Activated T-helper 17 cell treated with anti-CD3 and anti-CD28 coated beads, Interleukin-2, amount 50 U/mL, for 72 hours (primary cell): ENCODE data around the gene NEK3. TPM values are rescaled to one million over a fixed set of nuclear protein-coding genes. Genes with fewer than 3 reads are reported as not detected.

Experiments
- ATAC-seq: fragments of 150-1000 bp; cut with Tn5 transposase; replicated peaks from 2 replicates; pipeline ENCODE4 v1.10.0; 2021; ENCODE audit warnings: mild to moderate bottlenecking, moderate library complexity
- H3K27ac Mint-ChIP-seq: one replicate; pipeline ENCODE4 v1.8.0; 2022; ENCODE audit warnings: mixed read lengths
- H3K27me3 Mint-ChIP-seq: one replicate; pipeline ENCODE4 v1.8.0; 2022; ENCODE audit warnings: mixed read lengths
- H3K36me3 Mint-ChIP-seq: one replicate; pipeline ENCODE4 v1.8.0; 2022; ENCODE audit warnings: low read depth, mild to moderate bottlenecking, mixed read lengths
- H3K4me1 Mint-ChIP-seq: one replicate; pipeline ENCODE4 v1.8.0; 2022; ENCODE audit warnings: mixed read lengths
- H3K4me3 Mint-ChIP-seq: one replicate; pipeline ENCODE4 v1.8.0; 2022; ENCODE audit warnings: mild to moderate bottlenecking, mixed read lengths
- H3K9me3 Mint-ChIP-seq: one replicate; pipeline ENCODE4 v1.8.0; 2022; ENCODE audit warnings: mixed read lengths
- total RNA-seq, 2 donors: library from RNA; stranded (reverse); gene quantifications; one replicate each; pipeline ENCODE4 v1.2.3, GENCODE V29; 2022

The NEK3 gene
- total RNA-seq, 2 donors from 2014 or later: 1.5 to 3.9 TPM

DNA sequence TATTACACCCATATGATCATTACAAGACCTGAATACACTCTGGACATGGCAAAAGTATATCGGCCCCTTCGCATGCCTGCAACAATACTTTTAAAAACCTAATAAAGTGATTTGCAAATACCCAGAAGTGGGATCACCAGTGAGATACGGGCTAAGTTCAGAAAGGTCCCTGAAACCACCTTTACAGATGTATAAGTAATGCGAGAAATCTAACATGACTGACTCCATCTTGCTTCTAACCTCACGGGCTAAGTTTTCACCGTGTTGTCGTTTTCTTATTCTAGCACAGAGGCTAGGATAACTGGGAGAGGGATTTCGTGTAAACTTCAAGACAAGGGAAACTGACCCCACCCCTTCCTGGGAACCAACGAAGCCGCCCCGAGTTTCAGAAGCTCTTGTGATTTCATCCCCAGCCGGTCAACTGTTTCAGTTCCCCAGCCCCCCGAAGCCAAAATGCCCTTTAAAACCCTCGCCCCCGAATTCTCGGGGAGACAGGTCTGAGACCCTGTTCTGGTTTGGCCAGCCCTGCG is 703 bp downstream of the NEK3 start:
- Mint-ChIP-seq H3K9me3 (no peaks in the 10 kb centered on the region), H3K4me1 (peaks cover 14% of the 10 kb centered on the region), H3K27ac (peak overlapping the region; percentile 66)

DNA sequence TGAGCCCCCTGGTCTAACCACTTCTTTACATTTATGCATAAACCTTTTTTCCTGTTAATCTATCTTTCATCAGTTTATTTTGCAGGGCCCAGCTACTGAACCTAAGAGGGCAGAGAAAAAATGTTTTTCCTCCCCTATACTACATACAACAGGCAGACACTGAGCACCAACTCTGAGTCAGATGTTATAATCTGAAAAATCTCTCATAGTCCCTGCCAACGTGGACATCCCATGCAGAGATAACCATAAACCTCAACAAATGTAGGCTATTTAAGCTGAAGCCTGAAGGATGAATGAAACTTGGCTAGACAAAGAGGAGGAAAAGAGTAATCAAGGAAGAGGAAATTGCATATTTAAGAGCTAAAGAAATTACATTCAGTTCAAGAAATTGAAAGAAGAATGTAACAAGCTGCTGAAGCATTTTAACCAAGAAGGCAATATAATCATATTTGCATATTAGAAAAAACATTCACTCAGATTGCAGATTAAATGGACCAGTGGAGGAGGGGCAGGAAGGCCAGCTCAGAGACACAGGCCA is 2.6 kb downstream of the NEK3 start:
- ATAC-seq: no peak
- Mint-ChIP-seq H3K36me3 (no peaks in the 10 kb centered on the region), H3K4me1 (peaks cover 14% of the 10 kb centered on the region), H3K27me3 (no peaks in the 10 kb centered on the region), H3K9me3 (no peaks in the 10 kb centered on the region), H3K4me3 (no peak overlapping the region), H3K27ac (no peak overlapping the region)

More for the DNA sequence above, 703 bp downstream of the NEK3 start:
- Mint-ChIP-seq H3K36me3 (no peaks in the 10 kb centered on the region), H3K4me3 (peak overlapping the region; percentile 84), H3K27me3 (no peaks in the 10 kb centered on the region)
- peak; percentile 24 for ATAC-seq

DNA sequence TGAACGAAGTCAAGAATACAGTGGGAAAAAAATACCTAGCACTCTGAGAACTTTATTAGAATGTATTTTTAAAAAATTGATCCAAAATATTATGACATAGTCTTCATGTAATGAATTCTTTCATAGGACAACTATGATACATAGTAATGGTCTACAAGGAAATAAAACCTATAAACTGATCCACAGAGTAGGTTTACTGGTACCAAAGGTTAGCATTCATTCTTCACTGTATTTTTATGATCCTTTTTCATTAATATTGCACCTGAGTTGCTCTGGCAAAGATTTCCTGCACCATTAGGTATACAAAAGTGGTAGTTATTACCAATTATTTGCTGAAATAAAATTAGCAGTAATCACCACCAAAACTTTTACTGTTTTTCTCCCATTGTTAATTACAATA is 4.2 kb downstream of the NEK3 start:
- no peak for ATAC-seq
- H3K27ac Mint-ChIP-seq: no peak overlapping the region
- H3K9me3 Mint-ChIP-seq: no peaks in the 10 kb centered on the region
- H3K4me1 Mint-ChIP-seq: peaks cover 14% of the 10 kb centered on the region
- no peaks in the 10 kb centered on the region for H3K36me3 Mint-ChIP-seq
- H3K27me3 Mint-ChIP-seq: no peaks in the 10 kb centered on the region
- H3K4me3 Mint-ChIP-seq: no peak overlapping the region

DNA sequence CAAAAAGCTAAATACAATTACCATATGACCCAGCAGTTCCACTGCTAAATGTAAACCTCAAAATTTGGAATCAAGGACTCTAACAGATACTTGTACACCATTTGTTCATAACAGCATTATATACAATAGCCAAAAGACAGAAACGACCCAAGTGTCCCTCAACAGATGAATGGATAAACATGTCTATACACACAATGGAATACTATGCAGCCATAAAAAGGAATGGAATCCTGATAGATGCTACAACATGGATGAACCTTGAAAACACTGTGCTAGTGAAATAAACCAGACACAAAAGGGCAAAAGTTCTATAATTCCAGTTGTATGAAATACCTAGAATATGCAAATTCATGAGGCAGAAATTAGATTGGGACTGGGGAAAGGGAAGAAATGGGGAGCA is 12.2 kb downstream of the NEK3 start:
- H3K4me1 Mint-ChIP-seq: no peaks in the 10 kb centered on the region
- H3K4me3 Mint-ChIP-seq: no peak overlapping the region
- H3K27me3 Mint-ChIP-seq: no peaks in the 10 kb centered on the region
- H3K27ac Mint-ChIP-seq: no peak overlapping the region
- no peaks in the 10 kb centered on the region for H3K9me3 Mint-ChIP-seq
- ATAC-seq: no peak
- H3K36me3 Mint-ChIP-seq: no peaks in the 10 kb centered on the region

DNA sequence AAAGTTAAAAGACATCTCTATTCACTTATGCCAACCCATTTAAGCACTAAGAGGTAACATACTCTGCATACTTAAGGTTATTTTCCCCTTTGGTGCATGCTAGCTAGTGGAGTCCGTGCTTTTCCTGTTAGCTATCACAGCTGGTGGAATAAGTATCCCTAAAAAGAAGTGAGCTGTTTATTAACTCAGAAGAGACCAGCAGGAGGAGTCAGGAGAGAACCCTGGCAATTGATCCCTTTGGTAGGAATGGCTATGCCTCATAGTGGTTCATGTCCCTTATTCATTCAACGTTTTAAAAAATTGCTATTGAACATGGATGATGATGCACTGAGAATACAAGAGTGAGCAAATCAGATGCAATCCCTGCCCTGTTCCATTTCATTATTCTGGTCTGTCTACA is 18.1 kb downstream of the NEK3 start:
- Mint-ChIP-seq H3K27ac (no peak overlapping the region), H3K9me3 (no peaks in the 10 kb centered on the region), H3K4me3 (no peak overlapping the region), H3K4me1 (no peaks in the 10 kb centered on the region), H3K36me3 (no peaks in the 10 kb centered on the region), H3K27me3 (no peaks in the 10 kb centered on the region)
- no peak for ATAC-seq

DNA sequence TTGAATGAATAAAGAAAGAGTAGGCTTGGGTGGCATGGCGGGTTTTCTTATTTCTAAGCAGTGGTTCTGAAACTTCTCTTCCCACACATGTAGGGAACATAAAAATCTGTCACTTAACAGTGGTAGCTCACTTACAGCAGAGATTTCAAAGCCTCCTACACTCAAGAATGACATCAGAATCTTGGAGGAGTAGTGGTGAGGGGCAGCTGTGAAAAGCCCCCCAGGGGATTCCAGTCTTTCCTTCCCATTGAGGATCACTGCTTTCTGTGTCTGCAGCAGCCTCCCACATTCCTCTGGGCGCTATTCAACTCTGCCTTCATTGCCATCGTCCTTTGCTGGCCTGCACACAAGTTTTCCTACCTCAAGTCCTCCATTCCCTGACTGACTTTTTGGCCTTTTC is 21.9 kb downstream of the NEK3 start:
- no peak overlapping the region for H3K4me3 Mint-ChIP-seq
- H3K36me3 Mint-ChIP-seq: peaks cover 5% of the 10 kb centered on the region
- no peak overlapping the region for H3K27ac Mint-ChIP-seq
- no peak for ATAC-seq
- H3K4me1 Mint-ChIP-seq: no peaks in the 10 kb centered on the region
- no peaks in the 10 kb centered on the region for H3K9me3 Mint-ChIP-seq
- no peaks in the 10 kb centered on the region for H3K27me3 Mint-ChIP-seq

DNA sequence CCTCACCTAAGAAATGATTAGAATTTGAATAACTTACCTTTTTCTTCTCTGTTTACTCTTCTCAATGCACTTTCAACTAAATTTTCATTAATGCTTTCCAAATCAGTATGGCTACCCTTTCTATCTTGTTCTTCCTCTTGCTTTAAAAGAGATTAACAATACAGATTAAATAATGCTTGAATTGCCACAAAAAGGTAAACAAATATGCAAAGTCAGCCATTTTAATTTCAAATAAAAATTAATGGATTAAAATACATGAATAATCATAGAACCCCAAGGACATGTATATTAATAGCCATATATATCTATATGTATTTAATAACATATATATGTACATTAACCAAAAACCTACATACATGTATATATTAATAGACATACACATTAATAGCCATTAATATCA is 22.6 kb downstream of the NEK3 start:
- Mint-ChIP-seq H3K4me3 (no peak overlapping the region), H3K27me3 (no peaks in the 10 kb centered on the region), H3K9me3 (no peaks in the 10 kb centered on the region), H3K4me1 (no peaks in the 10 kb centered on the region), H3K27ac (no peak overlapping the region), H3K36me3 (peaks cover 5% of the 10 kb centered on the region)
- ATAC-seq: no peak

DNA sequence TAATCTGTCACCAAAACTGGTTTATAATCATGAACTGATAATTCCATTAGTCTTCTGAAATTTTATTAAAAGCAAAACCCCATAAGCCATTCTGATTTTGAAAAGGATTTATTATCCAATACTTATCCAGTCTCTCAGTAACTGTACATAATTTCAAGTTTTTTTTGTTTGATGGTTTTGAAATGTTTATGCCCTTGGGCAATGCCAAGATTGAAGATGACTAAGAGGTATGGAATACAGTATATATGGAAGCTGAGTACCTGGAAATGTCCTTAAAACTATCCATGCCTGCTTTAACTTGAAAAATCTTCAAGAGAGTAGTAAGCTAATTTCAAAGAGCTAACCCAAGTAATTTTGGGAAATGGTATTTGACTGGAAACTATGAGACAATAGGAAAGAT is 28.8 kb downstream of the NEK3 start:
- Mint-ChIP-seq H3K4me1 (peaks cover 7% of the 10 kb centered on the region), H3K27me3 (peaks cover 7% of the 10 kb centered on the region), H3K27ac (no peak overlapping the region), H3K36me3 (peaks cover 5% of the 10 kb centered on the region), H3K4me3 (no peak overlapping the region), H3K9me3 (no peaks in the 10 kb centered on the region)
- no peak for ATAC-seq

DNA sequence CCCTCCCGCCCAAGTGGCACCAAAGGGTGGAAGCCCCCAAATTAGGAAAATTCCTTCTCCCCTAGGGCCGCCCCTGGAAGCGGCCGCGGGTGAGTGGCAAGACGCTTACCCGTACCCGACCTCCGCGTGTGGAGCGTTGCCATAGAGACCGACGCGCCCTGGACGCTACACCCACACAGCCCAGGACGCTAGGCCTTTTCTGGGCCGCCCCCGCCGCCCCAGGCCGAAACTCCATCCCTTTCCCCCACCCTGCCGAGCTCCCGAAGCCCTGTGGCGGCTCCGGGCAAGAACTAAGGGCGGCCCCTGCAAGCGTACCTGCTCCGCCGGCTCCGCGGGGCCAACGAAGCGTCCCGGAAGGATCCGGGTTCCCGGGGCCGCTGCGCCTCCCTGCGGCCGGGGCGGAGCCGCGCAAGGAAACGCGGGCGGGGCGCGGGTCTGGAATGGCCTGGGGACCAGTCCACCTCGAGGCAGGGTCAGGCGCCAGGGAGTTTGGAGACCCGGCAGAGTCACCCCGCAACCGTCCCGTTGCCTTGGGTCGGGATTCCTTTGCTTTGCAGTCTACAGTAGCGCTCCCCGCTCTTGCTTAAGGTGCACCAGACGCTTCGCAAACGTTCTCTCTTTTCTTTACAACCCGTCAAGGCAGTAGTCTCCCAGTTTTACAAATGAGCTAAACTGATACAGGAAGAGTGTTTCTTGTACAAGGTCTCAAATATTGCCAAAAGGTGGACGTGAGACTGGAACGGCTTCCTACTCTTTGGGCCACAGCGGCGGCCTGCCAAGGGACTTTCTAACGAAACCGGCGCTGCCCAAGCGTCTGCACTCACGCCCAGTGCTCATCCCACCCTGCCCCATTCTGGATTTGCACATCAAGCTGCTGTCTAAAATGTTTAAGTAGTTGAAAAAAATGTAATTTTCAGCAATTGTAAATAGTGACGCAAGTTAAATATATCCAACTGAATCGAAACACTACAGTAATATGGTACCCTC is 30.4 kb downstream of the NEK3 start, which contains the start of gene NEK5:
TSS of gene NEK5 (minus strand) at position 360 of the 987 bp plus-strand sequence. CDS start 1,591 bp downstream, outside the sequence.
- Mint-ChIP-seq H3K9me3 (no peaks in the 10 kb centered on the region), H3K36me3 (peaks cover 5% of the 10 kb centered on the region), H3K27ac (no peak within 1 kb of the TSS), H3K4me3 (peak within 1 kb of the TSS; percentile 78), H3K27me3 (peaks cover 7% of the 10 kb centered on the region), H3K4me1 (peaks cover 7% of the 10 kb centered on the region)
- peak; percentile 80 for ATAC-seq

DNA sequence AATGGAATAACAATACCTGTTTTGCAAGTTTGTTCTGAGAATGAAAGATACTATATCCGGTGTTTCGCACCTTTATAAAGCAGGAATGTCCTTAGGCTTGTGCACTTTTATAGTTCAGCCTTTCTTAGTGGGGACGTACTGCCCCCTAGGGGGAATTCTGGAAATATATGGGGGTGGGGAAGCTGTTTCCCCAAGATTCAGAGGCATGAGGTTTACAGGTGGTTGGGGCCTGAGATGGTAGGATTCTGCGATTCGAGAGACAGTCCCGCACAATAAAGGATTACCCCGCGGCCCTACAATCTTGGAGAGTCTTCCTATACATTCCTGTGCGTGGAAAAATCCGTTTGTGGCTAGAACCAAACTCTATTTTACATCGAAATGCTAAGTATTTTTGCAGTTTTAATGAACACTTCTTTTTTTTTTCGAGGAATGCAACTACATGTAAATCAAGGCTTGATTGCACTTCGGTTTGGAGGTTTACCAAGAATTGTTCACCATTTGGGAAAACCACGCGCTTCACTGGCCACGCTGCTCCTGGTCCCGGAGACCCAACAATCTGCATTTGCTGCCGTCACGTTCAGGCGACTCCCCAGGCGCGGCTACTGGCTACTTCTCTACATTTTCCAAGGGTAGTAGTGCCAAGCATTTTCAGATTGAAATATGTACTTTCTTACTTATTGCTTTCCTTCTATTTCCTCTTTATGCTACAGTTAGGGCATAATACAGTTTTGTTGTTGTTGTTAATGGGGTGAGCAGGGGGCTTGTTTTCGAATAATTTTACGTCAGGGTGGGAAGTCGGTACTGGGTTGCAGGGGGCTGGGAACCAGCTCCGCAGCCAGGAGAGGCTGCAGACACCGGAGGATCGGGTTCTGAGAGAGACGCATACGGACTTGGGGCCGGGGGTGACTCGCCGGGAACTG is 31.4 kb downstream of the NEK3 start:
- peak overlapping the region; percentile 78 for H3K4me3 Mint-ChIP-seq
- no peak overlapping the region for H3K27ac Mint-ChIP-seq
- peaks cover 7% of the 10 kb centered on the region for H3K4me1 Mint-ChIP-seq
- ATAC-seq: peak; percentile 70
- peaks cover 7% of the 10 kb centered on the region for H3K27me3 Mint-ChIP-seq
- H3K9me3 Mint-ChIP-seq: no peaks in the 10 kb centered on the region
- H3K36me3 Mint-ChIP-seq: peaks cover 4% of the 10 kb centered on the region

DNA sequence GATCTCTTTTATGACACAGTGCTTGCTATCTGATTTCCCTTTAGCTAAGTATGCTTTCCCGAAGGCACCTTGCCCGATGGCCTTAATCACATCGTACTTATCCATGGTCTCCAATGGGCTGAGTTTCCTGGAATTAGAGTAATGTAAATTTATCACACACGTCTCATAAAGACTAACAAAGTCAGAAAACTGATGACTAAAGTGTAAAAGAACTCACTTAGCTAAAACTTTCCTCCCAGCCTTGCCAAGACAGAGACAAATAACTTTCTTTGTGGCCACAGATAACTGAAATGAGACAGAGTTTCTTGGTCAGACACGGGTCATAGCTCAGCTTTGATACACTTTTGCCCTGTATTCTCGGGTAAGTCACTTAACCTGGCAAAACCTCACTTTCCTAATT is 32.0 kb downstream of the NEK3 start:
- no peaks in the 10 kb centered on the region for H3K9me3 Mint-ChIP-seq
- peaks cover 7% of the 10 kb centered on the region for H3K27me3 Mint-ChIP-seq
- ATAC-seq: peak; percentile 74
- H3K4me3 Mint-ChIP-seq: peak overlapping the region; percentile 78
- no peak overlapping the region for H3K27ac Mint-ChIP-seq
- H3K36me3 Mint-ChIP-seq: no peaks in the 10 kb centered on the region
- H3K4me1 Mint-ChIP-seq: peaks cover 7% of the 10 kb centered on the region

DNA sequence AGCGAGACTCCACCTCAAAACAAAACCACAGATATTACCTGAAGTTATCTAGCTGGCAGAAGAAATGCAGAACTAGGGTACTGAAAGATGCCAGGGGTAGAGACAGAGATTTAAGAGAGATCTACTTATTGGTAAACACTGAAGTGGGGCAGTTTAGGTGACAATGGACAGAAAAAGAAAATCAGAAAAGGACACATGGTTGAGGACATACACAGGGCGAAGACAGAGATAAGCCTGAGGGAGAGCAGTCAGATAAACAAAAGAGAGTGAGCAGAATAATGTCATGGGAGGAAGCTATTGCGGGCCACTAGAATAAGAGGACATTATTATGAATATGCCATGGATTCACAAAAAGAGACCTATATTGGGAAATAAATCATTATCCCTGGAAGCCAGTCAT is 33.9 kb downstream of the NEK3 start:
- no peaks in the 10 kb centered on the region for H3K9me3 Mint-ChIP-seq
- no peak for ATAC-seq
- H3K36me3 Mint-ChIP-seq: no peaks in the 10 kb centered on the region
- H3K27ac Mint-ChIP-seq: no peak overlapping the region
- peaks cover 7% of the 10 kb centered on the region for H3K27me3 Mint-ChIP-seq
- H3K4me1 Mint-ChIP-seq: peaks cover 7% of the 10 kb centered on the region
- H3K4me3 Mint-ChIP-seq: no peak overlapping the region

DNA sequence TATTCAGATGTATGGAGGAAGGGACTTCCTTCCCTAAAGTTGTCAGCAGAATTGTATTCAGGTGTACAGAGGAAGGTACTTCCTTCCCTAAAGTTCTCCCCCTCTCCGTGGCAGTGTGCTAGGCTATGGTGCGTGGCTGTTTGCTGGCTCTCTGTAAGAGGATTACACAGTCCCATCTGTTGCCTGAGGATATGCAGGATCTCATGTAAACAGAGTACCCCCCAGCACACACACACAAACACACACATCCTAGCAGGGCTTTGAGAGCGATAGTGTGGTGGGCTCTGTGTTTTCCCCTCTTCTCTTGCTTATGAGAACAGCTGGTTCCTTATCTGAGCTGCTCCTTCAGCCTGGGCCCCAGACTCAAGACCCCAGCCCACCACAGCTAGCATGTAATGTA is 40.8 kb downstream of the NEK3 start:
- Mint-ChIP-seq H3K4me1 (no peaks in the 10 kb centered on the region), H3K36me3 (no peaks in the 10 kb centered on the region), H3K27me3 (peaks cover 15% of the 10 kb centered on the region), H3K27ac (no peak overlapping the region), H3K9me3 (no peaks in the 10 kb centered on the region), H3K4me3 (no peak overlapping the region)
- no peak for ATAC-seq

DNA sequence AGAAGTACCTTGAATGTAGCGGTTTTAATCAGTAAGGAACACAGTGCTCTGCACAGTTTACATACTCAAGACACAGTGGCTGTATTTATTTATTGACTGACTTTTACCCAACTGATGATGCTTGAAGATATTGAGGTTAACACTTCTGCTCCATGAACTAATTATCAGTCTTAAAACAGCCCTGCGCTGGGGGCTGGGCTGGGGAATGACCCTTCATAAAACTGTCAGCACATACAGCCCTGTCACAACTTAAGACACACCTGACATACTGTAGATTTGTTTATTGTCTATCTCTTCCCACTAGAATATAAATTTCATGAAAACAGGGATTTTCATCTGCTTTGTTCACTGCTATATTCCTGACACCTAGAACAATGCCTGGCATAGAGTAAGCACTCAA is 41.3 kb downstream of the NEK3 start:
- Mint-ChIP-seq H3K36me3 (no peaks in the 10 kb centered on the region), H3K27ac (no peak overlapping the region), H3K4me3 (no peak overlapping the region), H3K9me3 (no peaks in the 10 kb centered on the region), H3K27me3 (peaks cover 17% of the 10 kb centered on the region), H3K4me1 (no peaks in the 10 kb centered on the region)
- ATAC-seq: no peak
